GM18870 (cell line): Measurements from ENCODE around the gene TMEM244.
"Not testable (repeated sequence)": the region's sequence is repeated elsewhere in the genome, so short reads cannot be mapped to it uniquely, and the experiment has no call there.

ENCODE experiments used
- ATAC-seq: cut with Tn5 transposase; IDR thresholded peaks from one replicate; pipeline ENCODE4 v1.9.1; 2021; ENCODE audit warnings: moderate library complexity; ENCODE audit not compliant: unreplicated experiment

The TMEM244 gene

GRCh38 chr6:129867403-129867802, 6.3 kb upstream of the TMEM244 start:
- no peak for ATAC-seq

- no peak for ATAC-seq
Measured at GRCh38 chr6:129866688-129867087, 5.6 kb upstream of the TMEM244 start.

GRCh38 chr6:129866256-129866655, 5.1 kb upstream of the TMEM244 start:
- ATAC-seq: no peak

GRCh38 chr6:129865013-129865412, 3.9 kb upstream of the TMEM244 start:
- no peak for ATAC-seq

DNA sequence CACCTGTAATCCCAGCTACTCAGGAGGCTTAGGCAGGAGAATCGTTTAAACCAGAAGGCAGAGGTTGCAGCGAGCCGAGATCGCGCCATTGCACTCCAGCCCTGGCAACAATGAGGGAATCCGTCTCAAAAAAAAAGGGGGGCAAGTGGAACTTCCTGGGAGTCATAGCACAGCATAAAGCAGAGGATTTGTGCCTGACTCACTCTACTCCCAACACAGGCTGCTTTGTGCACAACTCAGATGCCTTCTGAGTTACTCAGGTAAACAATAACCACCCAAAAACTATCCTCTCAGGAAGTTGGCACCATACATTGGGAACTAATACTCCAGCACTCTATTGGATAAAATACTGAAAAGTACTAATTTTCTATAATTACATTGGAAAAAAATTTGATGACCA, 2.5 kb upstream of the TMEM244 start:
- ATAC-seq: no peak

GRCh38 chr6:129859524-129859923, 1.6 kb downstream of the TMEM244 start:
- no peak for ATAC-seq

DNA sequence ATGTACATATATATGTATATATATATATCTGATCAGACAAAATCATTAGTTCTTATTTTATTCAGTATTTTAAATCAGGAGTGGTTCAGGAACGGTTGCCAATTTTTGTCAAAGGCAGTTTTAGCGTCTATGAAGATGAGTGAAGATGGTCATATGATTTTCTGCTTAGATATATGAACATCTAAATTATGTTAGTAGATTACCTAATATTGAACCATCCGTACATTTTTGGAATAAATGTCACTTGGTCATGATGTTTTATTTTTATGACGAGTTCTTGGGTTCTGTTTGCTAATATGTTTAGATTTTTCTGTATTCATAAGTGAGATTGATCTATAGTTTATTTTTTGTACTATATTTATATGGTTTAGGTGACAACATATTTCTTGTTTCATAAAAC, 3.3 kb downstream of the TMEM244 start:
- no peak for ATAC-seq

DNA sequence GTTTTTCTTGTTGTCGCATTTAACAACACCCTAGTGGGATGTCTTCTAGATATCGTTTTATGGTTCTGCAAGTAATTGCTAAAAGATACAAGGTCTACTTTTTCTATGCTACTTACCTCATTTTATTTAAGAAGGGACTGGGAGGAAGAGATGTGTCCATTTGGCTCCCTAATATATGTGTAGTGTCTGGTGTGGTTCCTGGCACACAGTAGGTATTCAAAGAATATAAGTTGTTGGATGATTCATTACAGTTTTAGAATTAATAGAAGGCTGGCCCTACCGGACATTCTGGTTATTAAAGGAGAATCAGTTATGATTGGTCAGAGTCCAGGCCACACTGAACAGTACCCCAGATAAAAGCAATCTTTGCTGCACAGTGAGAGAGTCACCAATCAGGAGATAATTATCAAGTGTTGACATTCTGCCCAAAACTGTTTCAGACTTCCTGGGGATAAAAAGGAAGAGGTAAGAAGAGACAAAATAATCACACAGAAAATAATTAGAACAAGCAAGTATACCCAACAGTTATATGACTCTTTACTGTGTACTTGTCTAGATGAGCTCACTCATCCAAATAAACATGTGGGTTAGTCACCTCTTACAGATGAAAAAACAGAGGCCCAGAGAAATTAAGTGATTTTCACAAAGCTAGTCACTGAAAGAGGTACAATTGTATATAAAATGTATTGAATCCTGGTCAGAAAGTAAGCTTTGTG, 7.0 kb downstream of the TMEM244 start:
- no peak for ATAC-seq

DNA sequence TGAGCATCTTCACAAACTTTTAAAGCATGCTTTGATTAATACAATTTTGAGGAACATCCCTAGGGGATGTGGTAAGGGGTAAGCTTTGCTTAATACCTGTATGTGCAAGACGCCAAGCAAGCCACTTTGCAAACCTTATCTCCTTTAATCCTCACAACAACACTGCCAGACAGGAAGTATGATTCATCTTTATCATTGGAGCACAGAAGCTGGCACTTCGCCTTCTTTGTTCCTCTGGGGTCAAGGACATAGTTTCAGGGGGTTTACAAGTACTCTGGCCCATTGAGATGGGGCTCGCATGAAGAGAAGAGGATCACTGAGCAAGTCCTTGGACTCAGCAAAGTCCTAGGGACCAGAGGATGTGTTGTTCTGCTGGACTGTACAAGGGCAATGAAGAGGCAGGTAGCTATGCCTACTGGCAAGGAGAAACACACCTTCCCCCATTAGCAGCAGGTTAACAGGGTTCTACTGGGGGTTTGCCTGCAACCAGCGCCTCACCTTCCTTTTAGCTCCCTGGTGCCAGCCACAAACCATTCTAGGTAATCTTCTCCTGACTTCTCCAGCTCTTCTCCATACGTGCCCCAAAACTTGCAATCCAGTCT, 8.8 kb downstream of the TMEM244 start:
- ATAC-seq: no peak

DNA sequence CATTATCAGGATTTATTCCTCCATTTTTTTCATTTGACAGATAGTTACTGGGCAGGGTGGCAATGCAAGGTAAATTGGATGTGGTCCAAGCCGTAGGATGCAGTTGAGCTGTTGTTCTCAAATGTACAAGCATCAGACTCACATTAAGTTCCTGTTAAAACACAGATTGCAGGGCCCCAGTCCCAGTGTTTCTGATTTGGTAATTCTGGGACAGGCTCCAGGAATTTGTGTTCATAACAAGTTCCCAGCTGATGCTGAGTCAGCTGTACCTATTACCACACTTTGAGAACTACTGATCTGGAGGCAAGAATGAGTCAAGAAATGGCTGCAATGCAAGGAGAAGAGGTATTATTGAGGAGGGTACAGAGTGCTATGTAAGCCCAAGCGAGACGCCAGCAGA, 11.7 kb downstream of the TMEM244 start:
- ATAC-seq: no peak

DNA sequence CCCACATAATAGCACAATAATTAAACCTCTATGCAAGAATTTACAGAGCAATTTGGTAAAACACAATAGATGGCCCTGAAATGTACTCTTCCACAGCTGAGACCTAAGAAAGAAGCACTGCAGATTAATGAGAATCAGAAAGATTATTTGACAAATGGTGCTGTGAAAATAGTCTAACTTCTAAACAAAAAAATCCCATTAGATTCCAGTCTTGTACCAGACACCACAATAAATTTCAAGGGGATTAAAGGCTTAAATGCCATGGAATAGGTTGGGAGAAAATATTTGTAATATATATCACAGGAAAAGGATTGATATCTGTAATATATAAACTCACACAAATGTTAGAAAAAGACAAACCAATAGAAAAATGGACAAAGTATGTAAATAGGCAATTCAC, 14.4 kb downstream of the TMEM244 start:
- ATAC-seq: no peak

GRCh38 chr6:129845696-129846095, 15.4 kb downstream of the TMEM244 start:
- no peak for ATAC-seq

GRCh38 chr6:129844118-129844891, 16.8 kb downstream of the TMEM244 start:
- no peak for ATAC-seq

GRCh38 chr6:129843573-129843972, 17.5 kb downstream of the TMEM244 start:
- ATAC-seq: no peak

GRCh38 chr6:129842881-129843409, 18.2 kb downstream of the TMEM244 start:
- no peak for ATAC-seq

DNA sequence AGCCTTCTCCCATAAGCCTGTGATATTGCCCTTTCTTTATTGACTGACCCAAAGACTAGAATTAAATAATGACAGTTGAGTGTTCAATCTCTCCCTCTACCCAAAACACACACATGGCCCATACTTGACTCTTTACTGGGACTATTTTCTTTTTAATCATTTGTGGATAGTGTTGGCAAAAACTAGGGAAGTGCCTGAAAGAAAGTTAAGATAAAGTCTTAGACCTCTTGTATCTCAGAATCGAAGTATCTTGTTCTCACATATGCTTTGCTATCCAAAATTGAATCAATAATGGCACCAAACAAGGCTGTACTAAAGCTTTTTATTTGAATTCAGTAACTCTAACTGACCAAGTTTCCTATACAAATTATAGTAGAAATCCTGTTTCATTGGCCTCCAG, 19.0 kb downstream of the TMEM244 start:
- ATAC-seq: no peak

DNA sequence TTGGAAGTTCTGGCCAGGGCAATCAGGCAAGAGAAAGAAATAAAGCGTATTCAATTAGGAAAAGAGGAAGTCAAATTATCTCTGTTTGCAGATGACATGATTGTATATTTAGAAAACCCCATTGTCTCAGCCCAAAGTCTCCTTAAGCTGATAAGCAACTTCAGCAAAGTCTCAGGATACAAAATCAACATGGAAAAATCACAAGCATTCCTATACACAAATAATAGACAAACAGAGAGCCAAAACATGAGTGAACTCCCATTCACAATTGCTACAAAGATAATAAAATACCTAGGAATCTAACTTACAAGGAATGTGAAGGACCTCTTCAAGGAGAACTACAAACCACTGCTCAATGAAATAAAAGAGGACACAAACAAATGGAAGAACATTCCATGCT, 21.6 kb downstream of the TMEM244 start:
- not testable (repeated sequence) for ATAC-seq

DNA sequence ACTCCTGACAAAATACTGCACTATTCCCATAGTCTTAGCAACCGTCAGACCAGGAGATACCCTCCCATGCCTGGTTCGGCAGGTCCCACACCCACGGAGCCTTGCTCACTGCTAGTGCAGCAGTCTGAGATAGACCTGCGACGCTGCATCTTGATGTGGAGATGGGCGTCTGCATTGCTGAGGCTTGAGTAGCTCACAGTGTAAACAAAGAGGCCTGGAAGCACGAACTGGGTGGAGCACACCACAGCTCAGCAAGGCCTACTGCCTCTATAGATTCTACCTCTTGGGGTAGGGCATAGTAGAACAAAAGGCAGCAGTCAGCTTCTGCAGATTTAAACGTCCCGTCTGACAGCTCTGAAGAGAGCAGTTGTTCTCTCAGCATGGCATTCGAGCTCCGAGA, 25.4 kb downstream of the TMEM244 start:
- ATAC-seq: no peak

DNA sequence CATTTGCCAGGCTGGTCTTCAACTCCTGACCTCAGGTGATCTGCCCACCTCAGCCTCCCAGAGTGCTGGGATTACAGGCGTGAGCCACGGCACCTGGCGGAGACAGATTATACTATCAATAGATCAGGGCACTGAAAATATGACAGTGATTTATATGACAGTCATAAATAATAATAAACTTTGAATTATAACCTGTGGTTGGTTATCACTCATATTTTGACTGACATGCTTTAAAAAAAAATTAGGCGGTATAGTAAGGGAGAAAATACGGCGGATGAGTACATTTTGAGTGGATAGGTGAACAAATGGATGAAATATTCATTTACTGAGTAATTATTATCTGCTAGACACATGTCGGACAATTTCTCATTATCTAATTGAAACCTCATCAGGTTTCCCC, 28.8 kb downstream of the TMEM244 start:
- ATAC-seq: no peak

- ATAC-seq: no peak
Measured at GRCh38 chr6:129828229-129828628, 32.9 kb downstream of the TMEM244 start.

- ATAC-seq: no peak
Measured at GRCh38 chr6:129818251-129818650, 42.9 kb downstream of the TMEM244 start.

GRCh38 chr6:129817821-129818220, 43.3 kb downstream of the TMEM244 start:
- no peak for ATAC-seq
